ENCODE results near the gene TMEM143. TPM values are rescaled to one million over a fixed set of nuclear protein-coding genes. Genes with fewer than 3 reads are reported as not detected.

The TMEM143 gene
- total RNA-seq, 1 donor from 2014 or later: 5.4 TPM

GRCh38 chr19:48287748-48288147, 76.0 kb downstream of the TMEM143 start:
- Mint-ChIP-seq H3K9me3 (ENCODE audit: low read depth) (peaks cover 17% of the 10 kb centered on the region), H3K27ac (ENCODE audit: unreplicated experiment) (no peak overlapping the region), H3K4me3 (ENCODE audit: unreplicated experiment) (no peak overlapping the region), H3K27me3 (ENCODE audit: low read depth) (no peaks in the 10 kb centered on the region), H3K36me3 (ENCODE audit: low read depth) (peaks cover 13% of the 10 kb centered on the region), H3K4me1 (ENCODE audit: low read depth) (peaks cover 19% of the 10 kb centered on the region)
- DNase-seq (ENCODE audit: low spot score): no peak
- no peak for TF ChIP-seq CTCF (IDR thresholded peaks at IDR 0.05)

DNA sequence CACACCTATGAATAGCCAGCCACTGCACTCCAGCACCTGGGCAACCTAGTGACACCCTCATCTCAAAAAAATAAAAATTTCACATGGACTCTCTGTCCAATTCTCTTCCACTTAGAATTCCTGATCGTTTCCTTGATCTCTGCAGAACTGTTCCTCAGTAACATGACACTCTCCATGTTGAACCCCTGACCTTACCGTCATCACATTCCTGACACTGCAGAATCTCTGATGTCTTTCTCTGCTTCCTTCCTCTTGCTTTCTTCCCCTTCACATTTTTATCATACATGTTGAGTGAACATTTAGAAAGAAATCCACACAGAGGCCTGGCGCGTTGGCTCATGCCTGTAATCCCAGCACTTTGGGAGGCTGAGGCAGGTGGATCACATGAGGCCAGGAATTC, 78.8 kb downstream of the TMEM143 start:
- peaks cover 13% of the 10 kb centered on the region for H3K36me3 Mint-ChIP-seq (ENCODE audit: low read depth)
- no peak overlapping the region for H3K27ac Mint-ChIP-seq (ENCODE audit: unreplicated experiment)
- H3K9me3 Mint-ChIP-seq (ENCODE audit: low read depth): peaks cover 17% of the 10 kb centered on the region
- no peak for TF ChIP-seq CTCF (IDR thresholded peaks at IDR 0.05)
- H3K27me3 Mint-ChIP-seq (ENCODE audit: low read depth): no peaks in the 10 kb centered on the region
- H3K4me3 Mint-ChIP-seq (ENCODE audit: unreplicated experiment): no peak overlapping the region
- peaks cover 7% of the 10 kb centered on the region for H3K4me1 Mint-ChIP-seq (ENCODE audit: low read depth)
- peak; percentile 20 for DNase-seq (ENCODE audit: low spot score)

DNA sequence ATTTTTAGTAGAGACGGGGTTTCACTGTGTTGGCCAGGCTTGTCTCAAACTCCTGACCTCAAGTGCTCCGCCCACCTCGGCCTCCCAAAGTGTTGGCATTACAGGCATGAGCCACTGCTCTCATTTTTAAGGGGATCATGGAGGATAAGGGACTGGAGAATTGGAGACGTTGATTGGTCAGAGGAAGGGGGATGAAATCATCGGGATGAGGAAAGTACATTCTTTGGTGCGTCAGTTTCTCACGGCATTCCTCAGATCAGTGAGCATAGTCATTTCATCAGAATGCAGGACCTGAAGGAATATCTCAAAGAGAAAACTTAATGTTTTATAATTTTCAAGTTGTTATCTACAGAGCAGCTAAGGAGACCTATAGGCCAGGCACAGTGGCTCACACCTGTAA, 79.8 kb downstream of the TMEM143 start:
- H3K4me3 Mint-ChIP-seq (ENCODE audit: unreplicated experiment): no peak overlapping the region
- H3K4me1 Mint-ChIP-seq (ENCODE audit: low read depth): peaks cover 7% of the 10 kb centered on the region
- DNase-seq (ENCODE audit: low spot score): peak; percentile 2
- no peak for TF ChIP-seq CTCF (IDR thresholded peaks at IDR 0.05)
- no peaks in the 10 kb centered on the region for H3K27me3 Mint-ChIP-seq (ENCODE audit: low read depth)
- H3K9me3 Mint-ChIP-seq (ENCODE audit: low read depth): peaks cover 17% of the 10 kb centered on the region
- peak overlapping the region; percentile 41 for H3K27ac Mint-ChIP-seq (ENCODE audit: unreplicated experiment)
- peaks cover 13% of the 10 kb centered on the region for H3K36me3 Mint-ChIP-seq (ENCODE audit: low read depth)

Other genes with a start within 250 kb of the TMEM143 start
- gene LIG1, start 193.6 kb downstream of the TMEM143 start, total RNA-seq: 12.1 to 24.7 TPM (median 17.0 TPM) in 3 replicates
- gene ZSWIM9, start 193.3 kb downstream of the TMEM143 start, total RNA-seq: 5.0 to 5.9 TPM (median 5.6 TPM) in 3 replicates
- 19.8 to 29.5 TPM (median 23.3 TPM) in 3 replicates for gene CARD8, start 108.0 kb downstream of the TMEM143 start, total RNA-seq
- 0.27 to 0.97 TPM (median 0.87 TPM) in 3 replicates for gene ZNF114, start 93.9 kb downstream of the TMEM143 start, total RNA-seq
- 257 to 284 TPM (median 277 TPM) in 3 replicates for gene EMP3, start 38.4 kb downstream of the TMEM143 start, total RNA-seq
- gene SYNGR4, start 427 bp upstream of the TMEM143 start, total RNA-seq: not detected in 3 replicates
- 251 to 261 TPM (median 251 TPM) in 3 replicates for gene KDELR1, start 27.6 kb upstream of the TMEM143 start, total RNA-seq
- gene GRIN2D, start 29.7 kb upstream of the TMEM143 start, total RNA-seq: 2.4 to 5.1 TPM (median 4.9 TPM) in 3 replicates
- gene GRWD1, start 82.0 kb upstream of the TMEM143 start, total RNA-seq: 20.7 to 31.8 TPM (median 23.6 TPM) in 3 replicates
- 0.90 to 1.1 TPM (median 0.95 TPM) in 3 replicates for gene KCNJ14, start 91.6 kb upstream of the TMEM143 start, total RNA-seq
- gene CYTH2, start 105.4 kb upstream of the TMEM143 start, total RNA-seq: 68.7 to 76.7 TPM (median 69.9 TPM) in 3 replicates
- 0.48 to 0.67 TPM (median 0.54 TPM) in 3 replicates for gene LMTK3, start 147.9 kb upstream of the TMEM143 start, total RNA-seq
- gene SULT2B1, start 188.2 kb upstream of the TMEM143 start, total RNA-seq: 0.22 TPM in 1 of 3 replicates, not detected in the others
- not detected in 3 replicates for gene SPACA4, start 242.8 kb upstream of the TMEM143 start, total RNA-seq